ENCODE results near the gene LZTS2. TPM values are rescaled to one million over a fixed set of nuclear protein-coding genes. Genes with fewer than 3 reads are reported as not detected.

The LZTS2 gene
- total and polyA plus RNA-seq, 2 of the 4 experiments (the other 2 are of a cell fraction), result 19.2 to 101 TPM

DNA sequence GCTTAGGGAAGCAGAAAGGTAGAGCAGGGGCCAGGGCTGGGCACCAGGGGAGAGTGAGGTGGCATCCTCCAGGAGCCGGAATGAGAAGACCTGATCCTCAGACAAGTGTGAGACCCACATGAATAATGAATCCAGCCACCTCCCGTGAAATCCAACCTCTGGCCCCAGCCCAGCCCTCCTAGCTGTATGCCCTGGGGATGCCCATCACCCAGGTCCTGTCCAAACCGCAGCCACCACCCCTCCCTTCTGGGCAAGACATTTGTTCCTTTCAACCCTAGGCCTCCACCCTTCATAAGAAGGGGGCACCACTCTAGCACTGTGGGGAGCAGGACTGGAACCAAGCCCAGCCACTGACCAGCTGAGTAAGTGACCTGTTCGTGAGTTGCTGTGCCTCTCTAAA lies 21.6 kb downstream of the LZTS2 start:
- ChIA-PET CTCF (no interaction called here), POLR2A (ENCODE audit: unreplicated experiment) (no interaction called here)
- no peaks in the 10 kb centered on the region for H3K79me1 ChIP-seq (ENCODE audit: low read depth in 1 of 2, low read length in 2 of 2)
- intact Hi-C loops (cut with micrococcal nuclease) (no loop called here), in situ Hi-C loops (cut with MboI; ENCODE audit: low sequenced_read_pairs) (no loop called here), dilution Hi-C loops (cut with HindIII; ENCODE audit: low sequenced_read_pairs, unreplicated experiment) (no loop called here)
- no peak overlapping the region for H3K14ac ChIP-seq (replicated peaks; ENCODE audit: low read depth, low read length)
- no peak overlapping the region for H2BK20ac ChIP-seq (ENCODE audit: low read depth, low read length)
- TF ChIP-seq, protein P1, sequence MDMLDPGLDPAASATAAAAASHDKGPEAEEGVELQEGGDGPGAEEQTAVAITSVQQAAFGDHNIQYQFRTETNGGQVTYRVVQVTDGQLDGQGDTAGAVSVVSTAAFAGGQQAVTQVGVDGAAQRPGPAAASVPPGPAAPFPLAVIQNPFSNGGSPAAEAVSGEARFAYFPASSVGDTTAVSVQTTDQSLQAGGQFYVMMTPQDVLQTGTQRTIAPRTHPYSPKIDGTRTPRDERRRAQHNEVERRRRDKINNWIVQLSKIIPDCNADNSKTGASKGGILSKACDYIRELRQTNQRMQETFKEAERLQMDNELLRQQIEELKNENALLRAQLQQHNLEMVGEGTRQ (IDR thresholded peaks at IDR 0.05; ENCODE audit: low read depth, low read length), result no peak
- TF ChIP-seq NFE2L2 (IDR thresholded peaks at IDR 0.05; ENCODE audit: low read depth, low read length), result no peak
- TF ChIP-seq, protein P2, sequence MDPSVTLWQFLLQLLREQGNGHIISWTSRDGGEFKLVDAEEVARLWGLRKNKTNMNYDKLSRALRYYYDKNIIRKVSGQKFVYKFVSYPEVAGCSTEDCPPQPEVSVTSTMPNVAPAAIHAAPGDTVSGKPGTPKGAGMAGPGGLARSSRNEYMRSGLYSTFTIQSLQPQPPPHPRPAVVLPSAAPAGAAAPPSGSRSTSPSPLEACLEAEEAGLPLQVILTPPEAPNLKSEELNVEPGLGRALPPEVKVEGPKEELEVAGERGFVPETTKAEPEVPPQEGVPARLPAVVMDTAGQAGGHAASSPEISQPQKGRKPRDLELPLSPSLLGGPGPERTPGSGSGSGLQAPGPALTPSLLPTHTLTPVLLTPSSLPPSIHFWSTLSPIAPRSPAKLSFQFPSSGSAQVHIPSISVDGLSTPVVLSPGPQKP (IDR thresholded peaks at IDR 0.05; ENCODE audit: borderline replicate concordance, low read depth, low read length), result no peak
- H3K9me1 ChIP-seq (ENCODE audit: insufficient read depth, low read length), result no peaks in the 10 kb centered on the region
- no peaks in the 10 kb centered on the region for H4K20me1 ChIP-seq (ENCODE audit: insufficient read depth, low read length)
- H3K4me3 ChIP-seq (ENCODE audit: insufficient read depth, low read depth, low read length), result no peak overlapping the region
- no peak overlapping the region for H2AK9ac ChIP-seq (replicated peaks; ENCODE audit: low read depth, low read length, poor library complexity)
- H3K9me3 ChIP-seq (ENCODE audit: control insufficient read depth, insufficient read depth, low read length), result no peaks in the 10 kb centered on the region
- no peak overlapping the region for H2AFZ ChIP-seq (replicated peaks; ENCODE audit: low read length, poor library complexity)
- H3K36me3 ChIP-seq (ENCODE audit: control insufficient read depth, insufficient read depth, low read length), result no peaks in the 10 kb centered on the region
- no TSS peak for BruUV-seq (replicated peaks)
- H3K27me3 ChIP-seq (ENCODE audit: control insufficient read depth, insufficient read depth, low read length), result peaks cover 1% of the 10 kb centered on the region; the same call in 1 of the 2 replicates
- no peak overlapping the region for H3K23ac ChIP-seq (ENCODE audit: low read depth, low read length)
- DNase-seq (no peak), ATAC-seq (ENCODE audit: low read depth) (no peak)
- H3K4me2 ChIP-seq (ENCODE audit: low read depth, low read length), result no peak overlapping the region
- no peak overlapping the region for H2BK15ac ChIP-seq (ENCODE audit: low read depth, low read length)
- no peak overlapping the region for H3K27ac ChIP-seq (ENCODE audit: insufficient read depth, low read length)
- no peak overlapping the region for H3K9ac ChIP-seq (ENCODE audit: low read depth, low read length)
- no peak overlapping the region for H4K5ac ChIP-seq (ENCODE audit: low read depth, low read length)
- H3K18ac ChIP-seq (ENCODE audit: low read depth, low read length), result no peak overlapping the region
- no peak overlapping the region for H4K91ac ChIP-seq (ENCODE audit: insufficient read depth, low read depth, low read length)
- no peak overlapping the region for H2AK5ac ChIP-seq (ENCODE audit: low read depth, low read length)
- H3K4ac ChIP-seq (ENCODE audit: low read depth, low read length), result no peak overlapping the region
- no peaks in the 10 kb centered on the region; the same call in 1 of the 2 replicates for H3K4me1 ChIP-seq (ENCODE audit: control insufficient read depth, insufficient read depth, low read length)
- H3K56ac ChIP-seq (ENCODE audit: extremely low read depth, insufficient read depth, low read length), result no peak overlapping the region
- no peak overlapping the region for H2BK5ac ChIP-seq (ENCODE audit: low read depth, low read length, poor library complexity, severe bottlenecking)
- H2BK120ac ChIP-seq (ENCODE audit: low read depth, low read length), result no peak overlapping the region
- no peak overlapping the region for H4K8ac ChIP-seq (ENCODE audit: low read depth in 2 of 2, low read length in 2 of 2)
- WGBS, 2 experiments (ENCODE audit: extremely low coverage in 2 of 2, insufficient read length in 1 of 2), result 76% methylated on average over 3 of the region's 4 CpGs; no CpG with 5 or more reads in 1 of the 2 experiments

Measured in IMR-90 (cell line).